Activated B cell treated with CpG ODN at 0.5 μM for 24 hours (primary cell): ENCODE results near the gene TBL1X. TPM values are rescaled to one million over a fixed set of nuclear protein-coding genes. Genes with fewer than 3 reads are reported as not detected.

Experiments
- ATAC-seq: fragments of 200-7000 bp; cut with Tn5 transposase; one replicate; pipeline ENCODE4 v1.10.0; 2021; ENCODE audit warnings: low read depth, mild to moderate bottlenecking, moderate library complexity
- CTCF ChIA-PET: fragments of 350-600 bp; sonication (Branson Sonifier 250); formaldehyde crosslinking; loops from one replicate; lab custom pipeline; 2021; ENCODE audit warnings: antibody characterized with exemption; lab: Charles Lee
- POLR2A ChIA-PET: fragments of 350-600 bp; sonication (Branson Sonifier 250); formaldehyde crosslinking; loops from one replicate; lab custom pipeline; 2021; ENCODE audit warnings: antibody characterized with exemption; lab: Charles Lee
- DNase-seq: peaks from one replicate; pipeline ENCODE4 v3.0.0; 2022
- H3K27ac Mint-ChIP-seq: one replicate; pipeline ENCODE4 v1.8.0; 2020; ENCODE audit warnings: mixed read lengths
- H3K27me3 Mint-ChIP-seq: one replicate; pipeline ENCODE4 v1.8.0; 2021; ENCODE audit warnings: mixed read lengths
- H3K36me3 Mint-ChIP-seq: one replicate; pipeline ENCODE4 v1.8.0; 2021; ENCODE audit warnings: low read depth, mixed read lengths
- H3K4me1 Mint-ChIP-seq: one replicate; pipeline ENCODE4 v1.8.0; 2021; ENCODE audit warnings: mixed read lengths
- H3K4me3 Mint-ChIP-seq: one replicate; pipeline ENCODE4 v1.8.0; 2020; ENCODE audit warnings: mild to moderate bottlenecking, mixed read lengths
- H3K9me3 Mint-ChIP-seq: one replicate; pipeline ENCODE4 v1.8.0; 2020; ENCODE audit warnings: mixed read lengths
- intact Hi-C: fragments of 100-400 bp; cut with micrococcal nuclease; formaldehyde crosslinking; loops from one replicate; pipeline ENCODE4 v1.15.1; 2024
- total RNA-seq: library from RNA; stranded (reverse); gene quantifications from 2 replicates; pipeline ENCODE4 v1.2.3, GENCODE V29; 2022
- TF ChIP-seq, protein P1 (sequence below): fragments of 200-600 bp; IDR thresholded peaks from one replicate; pipeline ENCODE4 v1.8.0; 2022; ENCODE audit warnings: antibody characterized with exemption, mild to moderate bottlenecking

The TBL1X gene
- total RNA-seq, 1 donor from 2014 or later, result 38.5 TPM

- ATAC-seq (peak; percentile 54), DNase-seq (no peak)
- intact Hi-C loops, result loop anchor here (1.0 kb wide), 1 partner anchor 62 kb away; no protein-coding TSS in a partner anchor
- peaks cover 64% of the 10 kb centered on the region for H3K4me1 Mint-ChIP-seq
- H3K4me3 Mint-ChIP-seq, result peak overlapping the region; percentile 65
- H3K27ac Mint-ChIP-seq, result peak overlapping the region; percentile 63
- no peaks in the 10 kb centered on the region for H3K9me3 Mint-ChIP-seq
- H3K27me3 Mint-ChIP-seq, result no peaks in the 10 kb centered on the region
- H3K36me3 Mint-ChIP-seq, result peaks cover 2% of the 10 kb centered on the region
- CTCF ChIA-PET, result no interaction called here
- TF ChIP-seq, protein P1, sequence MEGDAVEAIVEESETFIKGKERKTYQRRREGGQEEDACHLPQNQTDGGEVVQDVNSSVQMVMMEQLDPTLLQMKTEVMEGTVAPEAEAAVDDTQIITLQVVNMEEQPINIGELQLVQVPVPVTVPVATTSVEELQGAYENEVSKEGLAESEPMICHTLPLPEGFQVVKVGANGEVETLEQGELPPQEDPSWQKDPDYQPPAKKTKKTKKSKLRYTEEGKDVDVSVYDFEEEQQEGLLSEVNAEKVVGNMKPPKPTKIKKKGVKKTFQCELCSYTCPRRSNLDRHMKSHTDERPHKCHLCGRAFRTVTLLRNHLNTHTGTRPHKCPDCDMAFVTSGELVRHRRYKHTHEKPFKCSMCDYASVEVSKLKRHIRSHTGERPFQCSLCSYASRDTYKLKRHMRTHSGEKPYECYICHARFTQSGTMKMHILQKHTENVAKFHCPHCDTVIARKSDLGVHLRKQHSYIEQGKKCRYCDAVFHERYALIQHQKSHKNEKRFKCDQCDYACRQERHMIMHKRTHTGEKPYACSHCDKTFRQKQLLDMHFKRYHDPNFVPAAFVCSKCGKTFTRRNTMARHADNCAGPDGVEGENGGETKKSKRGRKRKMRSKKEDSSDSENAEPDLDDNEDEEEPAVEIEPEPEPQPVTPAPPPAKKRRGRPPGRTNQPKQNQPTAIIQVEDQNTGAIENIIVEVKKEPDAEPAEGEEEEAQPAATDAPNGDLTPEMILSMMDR, result no peak
- POLR2A ChIA-PET, result interaction anchor here (0.7 kb wide), 1 partner anchor 99 kb away, joined by 3 read pairs; no protein-coding TSS in a partner anchor
Measured at GRCh38 chrX:9525511-9526248, 60.8 kb downstream of the TBL1X start.

- TF ChIP-seq, protein P1, result no peak
- Mint-ChIP-seq H3K36me3 (peaks cover 2% of the 10 kb centered on the region), H3K4me1 (peaks cover 67% of the 10 kb centered on the region), H3K4me3 (no peak overlapping the region), H3K27me3 (no peaks in the 10 kb centered on the region), H3K9me3 (no peaks in the 10 kb centered on the region), H3K27ac (peak overlapping the region; percentile 18)
- ChIA-PET CTCF (no interaction called here), POLR2A (interaction anchor here (0.6 kb wide), 1 partner anchor 47 kb away, joined by 3 read pairs; no protein-coding TSS in a partner anchor)
- intact Hi-C loops, result no loop called here
- ATAC-seq (no peak), DNase-seq (no peak)
Measured at GRCh38 chrX:9526965-9527364, 62.1 kb downstream of the TBL1X start.

DNA sequence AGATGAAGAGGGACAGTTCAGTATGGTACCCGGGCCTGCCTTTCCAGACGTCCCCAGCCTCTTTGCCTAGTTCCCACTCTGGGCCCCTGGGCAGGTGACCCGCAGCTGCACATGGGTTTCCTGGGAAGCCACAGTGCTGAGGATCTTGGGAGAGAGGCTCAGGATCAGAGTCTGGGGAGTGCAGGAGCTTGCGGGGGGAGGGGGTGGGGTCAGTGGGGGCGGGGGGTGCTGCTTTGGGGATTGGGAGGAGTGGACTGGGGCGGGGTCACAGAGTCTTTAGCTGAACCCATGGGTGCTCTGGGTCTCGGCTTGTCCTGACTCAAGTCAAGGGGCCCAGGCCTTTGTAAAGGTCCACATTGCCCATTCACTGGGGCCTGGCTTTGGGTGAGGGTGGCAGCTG lies 63.6 kb downstream of the TBL1X start:
- H3K27ac Mint-ChIP-seq, result no peak overlapping the region
- ATAC-seq, result no peak
- peaks cover 68% of the 10 kb centered on the region for H3K4me1 Mint-ChIP-seq
- ChIA-PET POLR2A (no interaction called here), CTCF (no interaction called here)
- H3K36me3 Mint-ChIP-seq, result peaks cover 2% of the 10 kb centered on the region
- no peaks in the 10 kb centered on the region for H3K27me3 Mint-ChIP-seq
- TF ChIP-seq, protein P1, result no peak
- no peaks in the 10 kb centered on the region for H3K9me3 Mint-ChIP-seq
- H3K4me3 Mint-ChIP-seq, result no peak overlapping the region
- intact Hi-C loops, result no loop called here
- no peak for DNase-seq

DNA sequence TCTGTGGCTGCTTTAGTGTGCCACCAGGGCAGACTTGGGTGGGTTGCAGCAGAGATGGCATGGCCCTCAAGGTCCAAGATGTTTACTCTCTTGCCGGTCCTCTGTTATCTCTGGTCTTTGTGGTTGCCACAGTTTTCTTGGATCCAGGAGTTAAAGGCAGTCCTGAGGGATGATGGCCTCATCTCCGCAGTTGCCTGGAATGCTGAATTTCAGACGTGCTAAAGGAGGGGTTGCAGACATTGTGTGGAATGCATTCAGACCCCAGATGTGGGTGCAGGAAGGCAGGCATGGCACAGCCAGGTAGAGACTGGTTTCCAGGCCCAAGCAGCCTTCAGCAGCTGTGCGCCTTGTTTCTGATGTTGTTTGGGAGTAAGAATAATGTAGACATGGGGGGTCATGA lies 64.4 kb downstream of the TBL1X start:
- H3K4me1 Mint-ChIP-seq, result peaks cover 74% of the 10 kb centered on the region
- no peak overlapping the region for H3K4me3 Mint-ChIP-seq

DNA sequence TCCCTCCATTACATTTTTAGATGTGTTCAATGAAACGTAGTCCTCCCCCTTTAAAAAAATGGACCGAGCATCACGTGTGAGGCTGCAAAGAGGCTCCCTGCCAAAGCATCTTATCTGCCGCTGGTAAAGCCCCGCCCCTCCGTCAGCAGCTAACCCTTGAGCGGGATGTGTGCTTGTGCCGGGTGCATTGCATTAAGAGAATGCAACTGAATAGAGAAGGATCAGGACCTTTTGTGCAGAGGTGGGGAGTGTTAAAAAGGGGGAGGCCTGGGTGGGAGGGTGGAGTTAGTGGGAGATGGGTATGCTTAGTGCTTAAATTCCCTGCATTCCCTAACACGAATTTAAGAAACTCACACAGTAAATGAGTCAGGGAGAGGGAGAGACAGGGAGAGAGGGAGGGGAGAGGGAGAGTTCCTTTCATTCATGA lies 66.0 kb downstream of the TBL1X start:
- Mint-ChIP-seq H3K27ac (peak overlapping the region; percentile 80), H3K4me1 (peaks cover 73% of the 10 kb centered on the region), H3K9me3 (no peaks in the 10 kb centered on the region), H3K27me3 (no peaks in the 10 kb centered on the region), H3K36me3 (no peaks in the 10 kb centered on the region), H3K4me3 (peak overlapping the region; percentile 79)
- intact Hi-C loops, result loop anchor here (5.0 kb wide), 2 partner anchors 146 to 189 kb away; no protein-coding TSS in a partner anchor
- TF ChIP-seq, protein P1, result no peak
- ATAC-seq, result peak; percentile 88
- POLR2A ChIA-PET, result interaction anchor here (0.6 to 1.1 kb wide), 2 partner anchors 68 to 189 kb away, joined by 3 to 4 read pairs; no protein-coding TSS in a partner anchor
- CTCF ChIA-PET, result no interaction called here
- DNase-seq, result peak; percentile 28

More for the DNA sequence above, 64.4 kb downstream of the TBL1X start:
- ATAC-seq (no peak), DNase-seq (no peak)
- Mint-ChIP-seq H3K9me3 (no peaks in the 10 kb centered on the region), H3K36me3 (peaks cover 2% of the 10 kb centered on the region), H3K27ac (peak overlapping the region; percentile 56), H3K27me3 (no peaks in the 10 kb centered on the region)
- TF ChIP-seq, protein P1, result no peak
- ChIA-PET CTCF (no interaction called here), POLR2A (no interaction called here)
- intact Hi-C loops, result no loop called here
